ENCODE data around the gene SH3BP5. TPM values are rescaled to one million over a fixed set of nuclear protein-coding genes. Genes with fewer than 3 reads are reported as not detected.

SH3BP5 gene
- total RNA-seq, 1 donor = 9.1 TPM

GRCh38 chr3:15303728-15304127 is 28.7 kb downstream of the SH3BP5 start:
- no peak for DNase-seq (ENCODE audit: low read depth)
- TF ChIP-seq CTCF (IDR thresholded peaks at IDR 0.05; ENCODE audit: insufficient read depth, low read depth, low read length) = no peak
- no peak overlapping the region for H3K4me3 ChIP-seq (ENCODE audit: low read depth, low read length)

GRCh38 chr3:15303216-15303615 is 29.2 kb downstream of the SH3BP5 start:
- H3K4me3 ChIP-seq (ENCODE audit: low read depth, low read length) = no peak overlapping the region
- DNase-seq (ENCODE audit: low read depth) = no peak
- TF ChIP-seq CTCF (IDR thresholded peaks at IDR 0.05; ENCODE audit: insufficient read depth, low read depth, low read length) = no peak

- no peak overlapping the region for H3K4me3 ChIP-seq (ENCODE audit: low read depth, low read length)
- DNase-seq (ENCODE audit: low read depth) = no peak
- TF ChIP-seq CTCF (IDR thresholded peaks at IDR 0.05; ENCODE audit: insufficient read depth, low read depth, low read length) = no peak
Measured at GRCh38 chr3:15301761-15302160, 30.6 kb downstream of the SH3BP5 start.

- TF ChIP-seq CTCF (IDR thresholded peaks at IDR 0.05; ENCODE audit: insufficient read depth, low read depth, low read length) = no peak
- DNase-seq (ENCODE audit: low read depth) = peak; percentile 34
- no peak overlapping the region for H3K4me3 ChIP-seq (ENCODE audit: low read depth, low read length)
Measured at GRCh38 chr3:15300323-15301078, 31.9 kb downstream of the SH3BP5 start.

GRCh38 chr3:15299036-15299435 is 33.4 kb downstream of the SH3BP5 start:
- no peak for DNase-seq (ENCODE audit: low read depth)
- H3K4me3 ChIP-seq (ENCODE audit: low read depth, low read length) = no peak overlapping the region
- TF ChIP-seq CTCF (IDR thresholded peaks at IDR 0.05; ENCODE audit: insufficient read depth, low read depth, low read length) = no peak

- H3K4me3 ChIP-seq (ENCODE audit: low read depth, low read length) = no peak overlapping the region
- no peak for DNase-seq (ENCODE audit: low read depth)
- no peak for TF ChIP-seq CTCF (IDR thresholded peaks at IDR 0.05; ENCODE audit: insufficient read depth, low read depth, low read length)
Measured at GRCh38 chr3:15298504-15298903, 33.9 kb downstream of the SH3BP5 start.

Measured in fibroblast of villous mesenchyme (primary cell).